DOHH2 (cell line): ENCODE data around the gene ATE1.

Experiments
- H3F3A ChIP-seq: fragments of 200-600 bp; sonication (generic), shearing (Covaris generic); 2 replicates; pipeline ENCODE4 v1.6.0; 2016; ENCODE audit warnings: antibody characterized with exemption, mild to moderate bottlenecking; ENCODE audit not compliant: control insufficient read depth, insufficient read depth
- H3K27ac ChIP-seq: fragments of 200-600 bp; sonication (generic); 2 replicates; pipeline ENCODE4 v1.5.1; 2014; ENCODE audit warnings: low read depth, mild to moderate bottlenecking, low read length, moderate library complexity
- H3K27me3 ChIP-seq: fragments of 200-600 bp; sonication (generic); 2 replicates; pipeline ENCODE4 v1.6.1; 2014; ENCODE audit warnings: mild to moderate bottlenecking, low read length, mixed read lengths; ENCODE audit not compliant: control insufficient read depth
- H3K36me3 ChIP-seq: fragments of 200-600 bp; sonication (generic); 2 replicates; pipeline ENCODE4 v1.6.1; 2014; ENCODE audit warnings: mild to moderate bottlenecking, low read length, moderate library complexity, mixed read lengths; ENCODE audit not compliant: control insufficient read depth
- H3K4me1 ChIP-seq: fragments of 200-600 bp; sonication (generic); 2 replicates; pipeline ENCODE4 v1.6.1; 2014; ENCODE audit warnings: mild to moderate bottlenecking, low read length, mixed read lengths; ENCODE audit not compliant: control insufficient read depth
- H3K4me2 ChIP-seq: fragments of 200-600 bp; sonication (generic); 2 replicates; pipeline ENCODE4 v1.6.0; 2014; ENCODE audit warnings: mild to moderate bottlenecking, low read length, moderate library complexity
- H3K4me3 ChIP-seq: fragments of 200-600 bp; sonication (generic); 2 replicates; pipeline ENCODE4 v1.5.1; 2014; ENCODE audit warnings: mild to moderate bottlenecking, low read length, mixed read lengths
- H3K79me2 ChIP-seq: fragments of 200-600 bp; sonication (generic); 2 replicates; pipeline ENCODE4 v1.6.1; 2014; ENCODE audit warnings: mild to moderate bottlenecking, low read length, mixed read lengths; ENCODE audit not compliant: control insufficient read depth
- H3K9me2 ChIP-seq: fragments of 200-600 bp; sonication (generic); replicated peaks from 2 replicates; pipeline ENCODE4 v1.6.1; 2014; ENCODE audit warnings: mild to moderate bottlenecking, low read length, mixed read lengths; ENCODE audit not compliant: control insufficient read depth
- H3K9me3 ChIP-seq: fragments of 200-600 bp; sonication (generic); 2 replicates; pipeline ENCODE4 v1.6.1; 2014; ENCODE audit warnings: antibody characterized with exemption, low read length, mixed read lengths; ENCODE audit not compliant: control insufficient read depth, insufficient read depth
- H4K20me1 ChIP-seq: fragments of 200-600 bp; sonication (generic); 2 replicates; pipeline ENCODE4 v1.6.0; 2014; ENCODE audit warnings: low read depth, mild to moderate bottlenecking, antibody characterized with exemption, low read length, moderate library complexity; ENCODE audit not compliant: control insufficient read depth, insufficient read depth
- CTCF ChIP-seq: fragments of 200-600 bp; sonication (generic); IDR thresholded peaks from one replicate; pipeline ENCODE4 v1.5.1; 2014; ENCODE audit warnings: antibody characterized with exemption, mild to moderate bottlenecking, low read depth, low read length; ENCODE audit not compliant: poor library complexity, severe bottlenecking
- EZH2phosphoT487 ChIP-seq: fragments of 200-600 bp; sonication (generic); IDR thresholded peaks from 2 replicates; pipeline ENCODE4 v1.6.1; 2017; ENCODE audit warnings: borderline replicate concordance, mild to moderate bottlenecking, antibody characterized with exemption, low read length, moderate library complexity, mixed read lengths

ATE1 gene

GRCh38 chr10:121739114-121739513, 188.7 kb downstream of the ATE1 start:
- no peaks in the 10 kb centered on the region for H3K9me3 ChIP-seq
- no peak for TF ChIP-seq CTCF
- no peaks in the 10 kb centered on the region for H3K79me2 ChIP-seq
- no peaks in the 10 kb centered on the region for H3F3A ChIP-seq
- H4K20me1 ChIP-seq = no peaks in the 10 kb centered on the region
- no peak overlapping the region for H3K27ac ChIP-seq
- H3K4me2 ChIP-seq = no peak overlapping the region
- no peaks in the 10 kb centered on the region for H3K9me2 ChIP-seq
- H3K36me3 ChIP-seq = no peaks in the 10 kb centered on the region
- H3K27me3 ChIP-seq = no peaks in the 10 kb centered on the region
- peaks cover 6% of the 10 kb centered on the region for H3K4me1 ChIP-seq
- no peak overlapping the region for H3K4me3 ChIP-seq

- H3K9me3 ChIP-seq = no peaks in the 10 kb centered on the region
- no peaks in the 10 kb centered on the region for H3K27me3 ChIP-seq
- no peaks in the 10 kb centered on the region for H3K9me2 ChIP-seq
- TF ChIP-seq CTCF = no peak
- TF ChIP-seq EZH2phosphoT487 = no peak
- H4K20me1 ChIP-seq = no peaks in the 10 kb centered on the region
- no peak overlapping the region for H3K27ac ChIP-seq
- H3K36me3 ChIP-seq = no peaks in the 10 kb centered on the region
- no peak overlapping the region for H3K4me3 ChIP-seq
- H3F3A ChIP-seq = no peaks in the 10 kb centered on the region
- H3K79me2 ChIP-seq = no peaks in the 10 kb centered on the region
- H3K4me1 ChIP-seq = peaks cover 6% of the 10 kb centered on the region
- no peak overlapping the region for H3K4me2 ChIP-seq
Observed at GRCh38 chr10:121736315-121737130, 191.3 kb downstream of the ATE1 start.

GRCh38 chr10:121735263-121735662, 192.6 kb downstream of the ATE1 start:
- Histone ChIP-seq H3K27ac (no peak overlapping the region), H3K9me3 (no peaks in the 10 kb centered on the region), H3K27me3 (no peaks in the 10 kb centered on the region), H3K36me3 (no peaks in the 10 kb centered on the region), H4K20me1 (no peaks in the 10 kb centered on the region), H3K4me1 (no peaks in the 10 kb centered on the region), H3K79me2 (no peaks in the 10 kb centered on the region), H3F3A (no peaks in the 10 kb centered on the region), H3K4me3 (no peak overlapping the region), H3K9me2 (no peaks in the 10 kb centered on the region), H3K4me2 (no peak overlapping the region)
- TF ChIP-seq EZH2phosphoT487 = no peak
- no peak for TF ChIP-seq CTCF
